ENCODE results near the gene NRIP2. TPM values are rescaled to one million over a fixed set of nuclear protein-coding genes. Genes with fewer than 3 reads are reported as not detected.

NRIP2 gene
- total and polyA plus RNA-seq, 4 donors, result 0.10 to 1.1 (median 0.73) TPM

- Histone ChIP-seq H3K27me3 (ENCODE audit: control insufficient read depth in 3 of 3, insufficient read depth in 3 of 3, low read length in 2 of 3) (no peaks in the 10 kb centered on the region), H3K4me1 (ENCODE audit: control insufficient read depth in 5 of 5, insufficient read depth in 5 of 5, low read length in 5 of 5) (peaks cover 0 to 17% (median 7%) of the 10 kb centered on the region in 5 donors), H3K9me3 (ENCODE audit: control insufficient read depth in 4 of 4, insufficient read depth in 3 of 4, low read length in 3 of 4) (no peaks in the 10 kb centered on the region), H3K4me3 (peak overlapping the region; percentile 89), H3K36me3 (ENCODE audit: control insufficient read depth in 4 of 4, insufficient read depth in 4 of 4, low read length in 4 of 4) (peaks cover 14 to 37% (median 33%) of the 10 kb centered on the region in 4 donors), H3K27ac (ENCODE audit: low read depth in 1 of 2, low read length in 1 of 2) (peak overlapping the region; percentile 28 to 52), H3K9ac (ENCODE audit: insufficient read depth in 1 of 2, low read length in 2 of 2) (peak overlapping the region in 1 of 2 donors; percentile 67)
- TF ChIP-seq CTCF (IDR thresholded peaks at IDR 0.05; ENCODE audit: control extremely low read depth, extremely low read depth), result no peak
- DNase-seq (no peak), ATAC-seq (ENCODE audit: insufficient read depth, low FRiP score) (no peak)
- 4% methylated on average over 14 of the region's 14 CpGs for WGBS, 2 donors
These were observed 38.6 kb downstream of the NRIP2 start for GRCh38 chr12:2796187-2796666.

- Histone ChIP-seq H3K4me3 (peak overlapping the region; percentile 89), H3K4me1 (ENCODE audit: control insufficient read depth in 5 of 5, insufficient read depth in 5 of 5, low read length in 5 of 5) (peaks cover 0 to 17% (median 7%) of the 10 kb centered on the region in 5 donors), H3K9me3 (ENCODE audit: control insufficient read depth in 4 of 4, insufficient read depth in 3 of 4, low read length in 3 of 4) (no peaks in the 10 kb centered on the region), H3K27ac (ENCODE audit: low read depth in 1 of 2, low read length in 1 of 2) (peak overlapping the region; percentile 63 to 88), H3K36me3 (ENCODE audit: control insufficient read depth in 4 of 4, insufficient read depth in 4 of 4, low read length in 4 of 4) (peaks cover 13 to 31% (median 28%) of the 10 kb centered on the region in 4 donors), H3K9ac (ENCODE audit: insufficient read depth in 1 of 2, low read length in 2 of 2) (peak overlapping the region in 1 of 2 donors; percentile 67), H3K27me3 (ENCODE audit: control insufficient read depth in 3 of 3, insufficient read depth in 3 of 3, low read length in 2 of 3) (peaks cover 0 to 3% (median 0%) of the 10 kb centered on the region in 3 donors)
- 0% methylated on average over 39 to 111 of the region's 111 CpGs for WGBS, 2 donors
- no peak for TF ChIP-seq CTCF (IDR thresholded peaks at IDR 0.05; ENCODE audit: control extremely low read depth, extremely low read depth)
- DNase-seq (peak; percentile 75 to 85 (median 79)), ATAC-seq (ENCODE audit: insufficient read depth, low FRiP score) (peak; percentile 74)
These were observed 39.3 kb downstream of the NRIP2 start for GRCh38 chr12:2795291-2796186.

GRCh38 chr12:2794736-2795289 lies 40.0 kb downstream of the NRIP2 start, which contains the start of gene FKBP4:
Gene FKBP4 (plus strand): TSS chr12:2794970. CDS start chr12:2795140, 170 bp downstream.
- Histone ChIP-seq H3K27ac (ENCODE audit: low read depth in 1 of 2, low read length in 1 of 2) (peak within 1 kb of the TSS; percentile 63 to 88), H3K9ac (ENCODE audit: insufficient read depth in 1 of 2, low read length in 2 of 2) (no peak within 1 kb of the TSS), H3K27me3 (ENCODE audit: control insufficient read depth in 3 of 3, insufficient read depth in 3 of 3, low read length in 2 of 3) (peaks cover 0 to 3% (median 0%) of the 10 kb centered on the region in 3 donors), H3K4me1 (ENCODE audit: control insufficient read depth in 5 of 5, insufficient read depth in 5 of 5, low read length in 5 of 5) (peaks cover 0 to 17% (median 7%) of the 10 kb centered on the region in 5 donors), H3K9me3 (ENCODE audit: control insufficient read depth in 4 of 4, insufficient read depth in 3 of 4, low read length in 3 of 4) (no peaks in the 10 kb centered on the region), H3K36me3 (ENCODE audit: control insufficient read depth in 4 of 4, insufficient read depth in 4 of 4, low read length in 4 of 4) (peaks cover 6 to 23% (median 20%) of the 10 kb centered on the region in 4 donors), H3K4me3 (peak within 1 kb of the TSS; percentile 89)
- DNase-seq (peak; percentile 88 to 95 (median 93)), ATAC-seq (ENCODE audit: insufficient read depth, low FRiP score) (peak; percentile 90)
- TF ChIP-seq CTCF (IDR thresholded peaks at IDR 0.05; ENCODE audit: control extremely low read depth, extremely low read depth), result no peak
- 0% methylated on average over 48 to 63 of the region's 63 CpGs for WGBS, 2 donors

Measured in lung (tissue), 12 donors.